ENCODE measurements around the gene ASB5. TPM values are rescaled to one million over a fixed set of nuclear protein-coding genes. Genes with fewer than 3 reads are reported as not detected.

The ASB5 gene
- total RNA-seq, 2 experiments from 2014 or later, result not detected

GRCh38 chr4:176273736-176274135 is 4.7 kb upstream of the ASB5 start:
- H3K27ac Mint-ChIP-seq, result no peak overlapping the region
- H3K4me3 Mint-ChIP-seq, result no peak overlapping the region
- H3K27me3 Mint-ChIP-seq, result peaks cover 15% of the 10 kb centered on the region
- H3K4me1 Mint-ChIP-seq (ENCODE audit: low read depth), result no peaks in the 10 kb centered on the region
- H3K9me3 Mint-ChIP-seq, result no peaks in the 10 kb centered on the region
- CTCF ChIA-PET, result no interaction called here
- no peaks in the 10 kb centered on the region for H3K36me3 Mint-ChIP-seq
- POLR2A ChIA-PET, result no interaction called here
- DNase-seq, result no peak
- intact Hi-C loops (cut with micrococcal nuclease), result no loop called here

DNA sequence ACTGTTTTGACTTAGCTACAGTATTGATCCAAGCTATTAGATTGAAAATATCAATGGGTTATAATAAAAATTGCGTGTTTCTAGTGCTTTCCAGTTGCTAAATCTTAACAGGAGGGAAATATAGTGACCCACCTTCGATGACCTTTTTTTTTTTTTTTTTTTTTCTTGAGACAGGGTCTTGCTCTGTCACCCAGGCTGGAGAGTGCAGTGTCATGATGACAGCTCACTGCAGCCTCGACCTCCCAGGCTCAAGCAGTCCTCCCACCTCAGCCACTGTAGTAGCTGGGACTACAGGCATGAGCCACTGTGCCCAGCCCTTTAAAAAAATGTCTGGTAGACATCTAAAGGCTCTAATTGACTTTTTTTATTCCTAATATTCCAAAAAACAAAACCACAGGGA is 3.8 kb upstream of the ASB5 start:
- Mint-ChIP-seq H3K4me1 (ENCODE audit: low read depth) (no peaks in the 10 kb centered on the region), H3K27me3 (peaks cover 15% of the 10 kb centered on the region), H3K27ac (no peak overlapping the region), H3K36me3 (no peaks in the 10 kb centered on the region), H3K4me3 (no peak overlapping the region), H3K9me3 (no peaks in the 10 kb centered on the region)
- CTCF ChIA-PET, result no interaction called here
- no peak for DNase-seq
- POLR2A ChIA-PET, result no interaction called here
- intact Hi-C loops (cut with micrococcal nuclease), result no loop called here

GRCh38 chr4:176271749-176272148 is 2.7 kb upstream of the ASB5 start:
- Mint-ChIP-seq H3K27ac (no peak overlapping the region), H3K27me3 (peaks cover 8% of the 10 kb centered on the region), H3K4me3 (no peak overlapping the region), H3K9me3 (no peaks in the 10 kb centered on the region), H3K36me3 (no peaks in the 10 kb centered on the region), H3K4me1 (ENCODE audit: low read depth) (no peaks in the 10 kb centered on the region)
- ChIA-PET POLR2A (no interaction called here), CTCF (no interaction called here)
- intact Hi-C loops (cut with micrococcal nuclease), result no loop called here
- DNase-seq, result no peak

GRCh38 chr4:176270669-176271068 is 1.6 kb upstream of the ASB5 start:
- H3K4me3 Mint-ChIP-seq, result no peak overlapping the region
- no peaks in the 10 kb centered on the region for H3K36me3 Mint-ChIP-seq
- no peaks in the 10 kb centered on the region for H3K4me1 Mint-ChIP-seq (ENCODE audit: low read depth)
- H3K27ac Mint-ChIP-seq, result no peak overlapping the region
- H3K27me3 Mint-ChIP-seq, result peaks cover 5% of the 10 kb centered on the region
- no peak for DNase-seq
- intact Hi-C loops (cut with micrococcal nuclease), result no loop called here
- ChIA-PET CTCF (no interaction called here), POLR2A (no interaction called here)
- H3K9me3 Mint-ChIP-seq, result no peaks in the 10 kb centered on the region

- intact Hi-C loops (cut with micrococcal nuclease), result no loop called here
- Mint-ChIP-seq H3K36me3 (no peaks in the 10 kb centered on the region), H3K27me3 (peaks cover 2% of the 10 kb centered on the region), H3K27ac (no peak overlapping the region), H3K4me1 (ENCODE audit: low read depth) (no peaks in the 10 kb centered on the region), H3K4me3 (no peak overlapping the region), H3K9me3 (no peaks in the 10 kb centered on the region)
- POLR2A ChIA-PET, result no interaction called here
- no peak for DNase-seq
- CTCF ChIA-PET, result no interaction called here
Measured at GRCh38 chr4:176266026-176266425, 3.0 kb downstream of the ASB5 start.

- no peak for DNase-seq
- Mint-ChIP-seq H3K9me3 (no peaks in the 10 kb centered on the region), H3K36me3 (no peaks in the 10 kb centered on the region), H3K27ac (no peak overlapping the region), H3K4me3 (no peak overlapping the region), H3K27me3 (no peaks in the 10 kb centered on the region), H3K4me1 (ENCODE audit: low read depth) (no peaks in the 10 kb centered on the region)
- ChIA-PET POLR2A (no interaction called here), CTCF (no interaction called here)
- intact Hi-C loops (cut with micrococcal nuclease), result no loop called here
Measured at GRCh38 chr4:176262243-176262642, 6.8 kb downstream of the ASB5 start.

GRCh38 chr4:176261481-176261880 is 7.5 kb downstream of the ASB5 start:
- intact Hi-C loops (cut with micrococcal nuclease), result no loop called here
- Mint-ChIP-seq H3K36me3 (no peaks in the 10 kb centered on the region), H3K9me3 (no peaks in the 10 kb centered on the region), H3K4me1 (ENCODE audit: low read depth) (no peaks in the 10 kb centered on the region), H3K27ac (no peak overlapping the region), H3K4me3 (no peak overlapping the region), H3K27me3 (no peaks in the 10 kb centered on the region)
- no peak for DNase-seq
- CTCF ChIA-PET, result no interaction called here
- POLR2A ChIA-PET, result no interaction called here

DNA sequence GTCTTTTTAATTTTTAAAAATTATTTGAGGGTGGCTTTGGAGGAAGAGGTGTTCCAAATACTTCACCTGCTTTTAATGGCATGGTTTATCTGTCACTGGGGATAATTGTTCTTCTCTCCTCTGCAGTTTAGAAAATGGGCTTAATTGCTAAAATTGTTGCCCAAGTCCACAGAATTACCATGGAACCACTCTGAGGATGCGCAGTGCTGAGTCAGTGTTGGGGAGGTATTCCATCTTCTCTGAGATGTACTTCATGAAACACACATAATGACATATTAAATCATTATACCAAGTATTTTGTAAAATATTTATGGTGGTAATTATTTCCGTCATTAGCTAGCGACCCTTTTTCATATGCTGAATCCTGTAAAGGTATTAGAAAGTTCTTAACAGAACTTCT is 8.0 kb downstream of the ASB5 start:
- ChIA-PET CTCF (no interaction called here), POLR2A (no interaction called here)
- Mint-ChIP-seq H3K9me3 (no peaks in the 10 kb centered on the region), H3K4me1 (ENCODE audit: low read depth) (no peaks in the 10 kb centered on the region), H3K4me3 (no peak overlapping the region), H3K27me3 (no peaks in the 10 kb centered on the region), H3K27ac (no peak overlapping the region), H3K36me3 (no peaks in the 10 kb centered on the region)
- intact Hi-C loops (cut with micrococcal nuclease), result no loop called here
- no peak for DNase-seq

- Mint-ChIP-seq H3K4me3 (no peak overlapping the region), H3K27me3 (no peaks in the 10 kb centered on the region), H3K27ac (no peak overlapping the region), H3K9me3 (no peaks in the 10 kb centered on the region), H3K36me3 (no peaks in the 10 kb centered on the region), H3K4me1 (ENCODE audit: low read depth) (no peaks in the 10 kb centered on the region)
- ChIA-PET POLR2A (no interaction called here), CTCF (interaction anchor here (0.9 kb wide), 1 partner anchor 45 kb away, joined by 3 read pairs; no protein-coding TSS in a partner anchor)
- intact Hi-C loops (cut with micrococcal nuclease), result no loop called here
- no peak for DNase-seq
Measured at GRCh38 chr4:176259330-176260090, 9.5 kb downstream of the ASB5 start.

GRCh38 chr4:176258135-176258534 is 10.9 kb downstream of the ASB5 start:
- ChIA-PET CTCF (interaction anchor here (0.9 kb wide), 1 partner anchor 43 kb away, joined by 3 read pairs; no protein-coding TSS in a partner anchor), POLR2A (no interaction called here)
- DNase-seq, result no peak
- H3K4me1 Mint-ChIP-seq (ENCODE audit: low read depth), result no peaks in the 10 kb centered on the region
- no peaks in the 10 kb centered on the region for H3K9me3 Mint-ChIP-seq
- no peaks in the 10 kb centered on the region for H3K27me3 Mint-ChIP-seq
- H3K36me3 Mint-ChIP-seq, result no peaks in the 10 kb centered on the region
- H3K27ac Mint-ChIP-seq, result no peak overlapping the region
- intact Hi-C loops (cut with micrococcal nuclease), result no loop called here
- no peak overlapping the region for H3K4me3 Mint-ChIP-seq

GRCh38 chr4:176256921-176257320 is 12.1 kb downstream of the ASB5 start:
- no peaks in the 10 kb centered on the region for H3K9me3 Mint-ChIP-seq

DNA sequence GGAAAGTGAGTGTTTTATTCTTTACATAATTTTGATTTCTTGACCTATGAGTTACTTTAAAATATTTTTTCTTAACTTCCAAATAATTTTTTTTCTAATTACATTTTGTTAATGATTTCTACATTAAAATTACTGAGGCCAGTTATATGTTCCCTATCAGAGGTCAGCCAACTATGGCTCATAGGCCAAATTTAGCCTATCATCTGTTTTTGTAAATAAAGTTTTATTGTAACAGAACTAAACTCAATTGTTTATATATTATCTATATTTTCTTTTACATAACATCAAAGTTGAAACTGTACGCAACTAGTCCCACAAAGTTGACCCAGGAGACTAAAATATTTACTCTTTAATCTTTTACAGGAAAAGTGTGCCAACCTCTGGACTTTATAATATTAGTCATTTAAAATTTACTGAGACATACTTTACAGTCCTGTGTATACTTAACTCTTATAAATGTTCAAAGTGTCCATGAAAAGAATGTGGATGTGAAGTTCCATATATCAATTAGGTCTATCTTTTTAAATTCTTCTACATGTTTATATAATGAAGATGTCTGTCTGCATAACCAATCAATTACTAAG is 26.2 kb downstream of the ASB5 start:
- H3K4me1 Mint-ChIP-seq (ENCODE audit: low read depth), result no peaks in the 10 kb centered on the region
- ChIA-PET CTCF (no interaction called here), POLR2A (no interaction called here)
- no peaks in the 10 kb centered on the region for H3K9me3 Mint-ChIP-seq
- no peaks in the 10 kb centered on the region for H3K36me3 Mint-ChIP-seq
- DNase-seq, result no peak
- intact Hi-C loops (cut with micrococcal nuclease), result no loop called here
- peaks cover 10% of the 10 kb centered on the region for H3K27me3 Mint-ChIP-seq
- H3K4me3 Mint-ChIP-seq, result no peak overlapping the region
- H3K27ac Mint-ChIP-seq, result no peak overlapping the region

More at GRCh38 chr4:176256921-176257320, 12.1 kb downstream of the ASB5 start:
- no peak overlapping the region for H3K4me3 Mint-ChIP-seq
- no peaks in the 10 kb centered on the region for H3K27me3 Mint-ChIP-seq
- DNase-seq, result no peak
- H3K36me3 Mint-ChIP-seq, result no peaks in the 10 kb centered on the region
- ChIA-PET POLR2A (no interaction called here), CTCF (no interaction called here)
- intact Hi-C loops (cut with micrococcal nuclease), result no loop called here
- H3K4me1 Mint-ChIP-seq (ENCODE audit: low read depth), result no peaks in the 10 kb centered on the region
- no peak overlapping the region for H3K27ac Mint-ChIP-seq

- ChIA-PET POLR2A (no interaction called here), CTCF (no interaction called here)
- no peaks in the 10 kb centered on the region for H3K36me3 Mint-ChIP-seq
- H3K4me3 Mint-ChIP-seq, result no peak overlapping the region
- H3K4me1 Mint-ChIP-seq (ENCODE audit: low read depth), result no peaks in the 10 kb centered on the region
- intact Hi-C loops (cut with micrococcal nuclease), result no loop called here
- H3K27ac Mint-ChIP-seq, result no peak overlapping the region
- H3K9me3 Mint-ChIP-seq, result no peaks in the 10 kb centered on the region
- peaks cover 10% of the 10 kb centered on the region for H3K27me3 Mint-ChIP-seq
- no peak for DNase-seq
Measured at GRCh38 chr4:176241703-176242102, 27.3 kb downstream of the ASB5 start.

Measured in activated CD4-positive, alpha-beta memory T cell treated with anti-CD3 and anti-CD28 coated beads for 36 hours (primary cell).